GM12878 (cell line): ENCODE results near the gene MAT1A. TPM values are rescaled to one million over a fixed set of nuclear protein-coding genes. Genes with fewer than 3 reads are reported as not detected.

Experiments
- ATAC-seq: fragments of 200-7000 bp; cut with Tn5 transposase; 3 replicates; pipeline ENCODE4 v1.9.1; 2020; ENCODE audit warnings: mild to moderate bottlenecking, moderate library complexity
- BruUV-seq: library from RNA; stranded (reverse); fragments of 400-500 nt; replicated peaks from 2 replicates; lab custom pipeline; 2021; lab: Mats Ljungman, UMichigan
- CTCF ChIA-PET: fragments of 300-600 bp; sonication (Branson Sonifier 250); formaldehyde crosslinking; extraction: SDS; loops from one replicate; lab custom pipeline; 2021; ENCODE audit warnings: inconsistent platforms; lab: Yijun Ruan, JAX
- POLR2A ChIA-PET: fragments of 350-600 bp; formaldehyde crosslinking; extraction: SDS; loops from one replicate; lab custom pipeline; 2021; ENCODE audit warnings: inconsistent platforms; lab: Charles Lee
- RAD21 ChIA-PET: fragments of 300-600 bp; sonication (Branson Sonifier 250); formaldehyde crosslinking; loops from one replicate; lab custom pipeline; 2023; ENCODE audit warnings: antibody characterized with exemption; ENCODE audit not compliant: unreplicated experiment; lab: Charles Lee
- SMC1A ChIA-PET: fragments of 300-600 bp; sonication (Branson Sonifier 250); formaldehyde crosslinking; loops from one replicate; lab custom pipeline; 2023; ENCODE audit not compliant: unreplicated experiment, uncharacterized antibody; lab: Charles Lee
- DNase-seq: peaks from one replicate; pipeline ENCODE4 v3.0.0-alpha.2; 2011; ENCODE audit warnings: low read depth, low spot score
- FAIRE-seq: peaks from 3 replicates; lab custom pipeline; 2011; peaks lifted over from hg19 to GRCh38; lab: Jason Lieb, UNC
- H2AFZ ChIP-seq: 2 replicates; pipeline ENCODE4 v1.6.0; 2011; ENCODE audit warnings: low read depth, low read length, control low read depth; ENCODE audit not compliant: control insufficient read depth
- H3K27ac ChIP-seq: 2 replicates; pipeline ENCODE4 v1.5.1; 2011; ENCODE audit warnings: control low read depth; ENCODE audit not compliant: control insufficient read depth, insufficient read depth
- H3K27me3 ChIP-seq, 2 experiments: replicated peaks in 1 of 2; 2 replicates each; pipeline versions ENCODE4 v1.6.0 to v1.6.1; 2011; ENCODE audit warnings: low read length in 1 of 2; ENCODE audit not compliant: control insufficient read depth in 2 of 2, insufficient read depth in 2 of 2
- H3K36me3 ChIP-seq, 2 experiments: 2 replicates each; pipeline ENCODE4 v1.5.1; 2011; ENCODE audit warnings: low read length in 1 of 2; ENCODE audit not compliant: control insufficient read depth in 2 of 2, insufficient read depth in 2 of 2
- H3K4me1 ChIP-seq: 2 replicates; pipeline ENCODE4 v1.6.1; 2011; ENCODE audit warnings: mild to moderate bottlenecking, low read length, moderate library complexity, mixed read lengths; ENCODE audit not compliant: control insufficient read depth, insufficient read depth
- H3K4me2 ChIP-seq: 2 replicates; pipeline ENCODE4 v1.6.0; 2011; ENCODE audit warnings: control low read depth; ENCODE audit not compliant: control insufficient read depth, insufficient read depth
- H3K4me3 ChIP-seq: fragments of 200-600 bp; sonication (generic); 2 replicates; pipeline ENCODE4 v1.5.1; 2016
- H3K79me2 ChIP-seq: 2 replicates; pipeline ENCODE4 v1.6.0; 2011; ENCODE audit warnings: low read length; ENCODE audit not compliant: control insufficient read depth, insufficient read depth
- H3K9ac ChIP-seq: 2 replicates; pipeline ENCODE4 v1.8.0; 2011; ENCODE audit warnings: low read length, control low read depth, mixed read lengths; ENCODE audit not compliant: control insufficient read depth, insufficient read depth
- H3K9me3 ChIP-seq: replicated peaks from 3 replicates; pipeline ENCODE4 v1.5.1; 2011; ENCODE audit warnings: mild to moderate bottlenecking, low read length; ENCODE audit not compliant: control insufficient read depth, insufficient read depth
- H4K20me1 ChIP-seq: 2 replicates; pipeline ENCODE4 v1.6.0; 2011; ENCODE audit not compliant: control insufficient read depth, insufficient read depth
- ATF7 ChIP-seq: fragments of 450-650 bp; IDR thresholded peaks from 2 replicates; pipeline ENCODE4 v1.6.1; 2016; ENCODE audit warnings: low read depth, mild to moderate bottlenecking
- CUX1 ChIP-seq: IDR thresholded peaks from 2 replicates; pipeline ENCODE4 v1.6.1; 2012; ENCODE audit warnings: improper control_type of control experiment, low read depth, low read length; ENCODE audit not compliant: insufficient replicate concordance
- ETV6 ChIP-seq, 2 experiments: fragments of 450-650 bp in 1 of 2; IDR thresholded peaks in 1 of 2; conservative IDR thresholded peaks in 1 of 2; 2 replicates each; pipeline ENCODE4 v1.6.1; 2014; ENCODE audit warnings: antibody characterized with exemption in 1 of 2, borderline replicate concordance in 1 of 2, low read depth in 1 of 2, mild to moderate bottlenecking in 1 of 2, moderate library complexity in 1 of 2
- KLF5 ChIP-seq: fragments of 450-650 bp; IDR thresholded peaks from 2 replicates; pipeline ENCODE4 v1.6.1; 2014; ENCODE audit warnings: mild to moderate bottlenecking; ENCODE audit not compliant: partially characterized antibody
- MAX ChIP-seq: IDR thresholded peaks from 2 replicates; pipeline ENCODE4 v1.6.1; 2012; ENCODE audit warnings: low read depth, low read length, improper control_type of control experiment
- MYB ChIP-seq: fragments of 150-350 bp; IDR thresholded peaks from 2 replicates; pipeline ENCODE4 v1.6.1; 2014; ENCODE audit warnings: mild to moderate bottlenecking, low read depth, low read length, borderline replicate concordance
- NBN ChIP-seq: fragments of 450-650 bp; IDR thresholded peaks from 2 replicates; pipeline ENCODE4 v1.6.1; 2016
- NFIC ChIP-seq: IDR thresholded peaks from 2 replicates; pipeline ENCODE4 v1.6.1; 2012; ENCODE audit warnings: low read depth, mild to moderate bottlenecking, inconsistent platforms, low read length, moderate library complexity
- RCOR1 ChIP-seq: conservative IDR thresholded peaks from 2 replicates; pipeline ENCODE4 v1.6.1; 2012; ENCODE audit warnings: low read depth, low read length, improper control_type of control experiment
- SMC3 ChIP-seq: IDR thresholded peaks from 2 replicates; pipeline ENCODE4 v1.6.1; 2011; ENCODE audit warnings: low read length, improper control_type of control experiment, borderline replicate concordance
- YY1 ChIP-seq: IDR thresholded peaks from 2 replicates; pipeline ENCODE4 v1.6.1; 2011; ENCODE audit warnings: low read depth, mild to moderate bottlenecking, low read length
- ZNF24 ChIP-seq: fragments of 450-650 bp; IDR thresholded peaks from 2 replicates; pipeline ENCODE4 v1.6.1; 2017; ENCODE audit warnings: antibody characterized with exemption, mild to moderate bottlenecking
- ZNF274 ChIP-seq: IDR thresholded peaks from one replicate; pipeline ENCODE4 v1.8.0; 2011; ENCODE audit not compliant: insufficient read length, insufficient read depth
- ZNF592 ChIP-seq: fragments of 450-650 bp; IDR thresholded peaks from 2 replicates; pipeline ENCODE4 v1.6.1; 2017; ENCODE audit warnings: mild to moderate bottlenecking, moderate library complexity
- WGBS: methylation state at CpG from one replicate; pipeline ENCODE4 v1.1.6; 2016; ENCODE audit warnings: low lambda C conversion rate; ENCODE audit not compliant: insufficient replicate concordance, insufficient coverage; ENCODE audit errors: missing lambda C conversion rate; 5-methylcytosine and 5-hydroxymethylcytosine counted together
- in situ Hi-C: fragments of 300-500 bp; cut with MboI; formaldehyde crosslinking; loops from 9 replicates; pipeline ENCODE4 v1.14.3; 2018; ENCODE audit warnings: mixed read lengths
- intact Hi-C: fragments of 100-400 bp; cut with micrococcal nuclease; formaldehyde crosslinking; loops from one replicate; pipeline ENCODE4 v1.14.2; 2022; ENCODE audit not compliant: unreplicated experiment
- polyA plus RNA-seq, 11 experiments: library from polyadenylated mRNA; depleted of rRNA in 4 of 11; unstranded in 6 of 11; stranded (reverse) in 5 of 11; fragments of >200 nt; fragmentation: Nextera tagmentation in 4 of 11; fragmentation: Illumina TruSeq in 1 of 11; extraction: Ambion mirVana in 4 of 11; extraction: Trizol in 1 of 11; gene quantifications; 1 replicate in 1 of 11; 2 replicates in 10 of 11; pipeline versions ENCODE4 v1.2.1 to v1.2.3, GENCODE V29; 2011 to 2016; ENCODE audit warnings: inconsistent platforms in 2 of 11, missing spikeins in 2 of 11, low read depth in 1 of 11
- total RNA-seq, 4 experiments: library from RNA; depleted of rRNA in 3 of 4; stranded (reverse); fragments of >200 nt in 3 of 4; fragmentation: Illumina TruSeq in 1 of 4; extraction: Trizol in 1 of 4; gene quantifications; 2 replicates each; pipeline versions ENCODE4 v1.2.1 to v1.2.3, GENCODE V29; 2013 to 2021

MAT1A gene
- total and polyA plus RNA-seq, 10 of the 15 experiments (the other 5 are each of a cell fraction or from before 2014, with no cell fraction given), result 0.23 TPM; not detected in 9

GRCh38 chr10:80319725-80320290 lies 30.4 kb upstream of the MAT1A start:
- intact Hi-C loops, result no loop called here
- H3K27me3 ChIP-seq, result peaks cover 0 to 1% of the 10 kb centered on the region in 2 experiments; a peak in 2 of 4 replicates
- no TSS peak for BruUV-seq
- 21% methylated on average over 2 of the region's 2 CpGs for WGBS
- in situ Hi-C loops, result no loop called here
- H2AFZ ChIP-seq, result no peak overlapping the region
- no peak for DNase-seq
- no peaks in the 10 kb centered on the region for H3K79me2 ChIP-seq
- no peak overlapping the region for H3K9ac ChIP-seq
- H3K4me3 ChIP-seq, result no peak overlapping the region
- ChIA-PET SMC1A (no interaction called here), POLR2A (no interaction called here), CTCF (no interaction called here), RAD21 (no interaction called here)
- H4K20me1 ChIP-seq, result no peaks in the 10 kb centered on the region
- H3K4me1 ChIP-seq, result no peaks in the 10 kb centered on the region
- H3K27ac ChIP-seq, result no peak overlapping the region
- ATAC-seq, result no peak
- H3K36me3 ChIP-seq, result no peaks in the 10 kb centered on the region
- no peak for FAIRE-seq
- no peak overlapping the region for H3K4me2 ChIP-seq
- no peaks in the 10 kb centered on the region for H3K9me3 ChIP-seq
- no peak for TF ChIP-seq CUX1
- no peak for TF ChIP-seq ETV6 (conservative IDR thresholded peaks at IDR 0.05 in 1 of 2, IDR thresholded peaks at IDR 0.05 in 1 of 2; ENCODE audit: borderline replicate concordance in 1 of 2, low read depth in 1 of 2)
- TF ChIP-seq YY1, result no peak
- TF ChIP-seq ZNF24, result no peak
- no peak for TF ChIP-seq MYB
- TF ChIP-seq KLF5, result no peak
- no peak for TF ChIP-seq ZNF274
- TF ChIP-seq NBN, result no peak
- TF ChIP-seq ZNF592, result no peak
- TF ChIP-seq ATF7, result no peak
- no peak for TF ChIP-seq MAX
- TF ChIP-seq RCOR1, result no peak
- no peak for TF ChIP-seq SMC3
- TF ChIP-seq NFIC, result no peak
